Umbilical cord (tissue), 2 donors: ENCODE measurements around the gene SRGAP1. TPM values are rescaled to one million over a fixed set of nuclear protein-coding genes. Genes with fewer than 3 reads are reported as not detected.
"Not testable (repeated sequence)": the region's sequence is repeated elsewhere in the genome, so short reads cannot be mapped to it uniquely, and the experiment has no call there.

Experiments
- DNase-seq: peaks from one replicate; pipeline ENCODE4 v3.0.0-alpha.2; 2015; ENCODE audit warnings: low spot score
- total RNA-seq: library from RNA; depleted of rRNA; stranded (reverse); fragments of >200 nt; gene quantifications from one replicate; pipeline ENCODE4 v1.2.3, GENCODE V29; 2014; ENCODE audit warnings: low replicate concordance; ENCODE audit not compliant: insufficient read depth

The SRGAP1 gene
- total RNA-seq, 1 donor from 2014 or later = 6.7 TPM

- DNase-seq = no peak
Observed at GRCh38 chr12:64160711-64161060, 316.2 kb downstream of the SRGAP1 start.

GRCh38 chr12:64166606-64167005 is 322.1 kb downstream of the SRGAP1 start:
- not testable (repeated sequence) for DNase-seq

DNA sequence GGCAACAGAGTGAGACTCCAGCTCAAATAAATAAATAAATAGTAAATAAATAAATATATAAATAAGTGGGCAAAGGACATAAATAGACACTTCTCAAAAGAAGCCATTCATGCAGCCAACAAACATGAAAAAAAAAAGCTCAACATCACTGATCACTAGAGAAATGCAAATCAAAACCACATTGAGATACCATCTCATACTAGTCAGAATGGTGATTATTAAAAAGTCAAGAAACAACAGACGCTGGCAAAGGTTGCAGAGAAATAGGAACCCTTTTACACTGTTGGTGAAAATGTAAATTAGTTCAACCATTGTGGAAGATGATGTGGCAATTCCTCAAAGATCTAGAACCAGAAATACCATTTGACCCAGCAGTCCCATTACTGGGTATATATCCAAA is 322.5 kb downstream of the SRGAP1 start:
- DNase-seq = not testable (repeated sequence)

GRCh38 chr12:64170024-64170423 is 325.5 kb downstream of the SRGAP1 start:
- no peak for DNase-seq

DNA sequence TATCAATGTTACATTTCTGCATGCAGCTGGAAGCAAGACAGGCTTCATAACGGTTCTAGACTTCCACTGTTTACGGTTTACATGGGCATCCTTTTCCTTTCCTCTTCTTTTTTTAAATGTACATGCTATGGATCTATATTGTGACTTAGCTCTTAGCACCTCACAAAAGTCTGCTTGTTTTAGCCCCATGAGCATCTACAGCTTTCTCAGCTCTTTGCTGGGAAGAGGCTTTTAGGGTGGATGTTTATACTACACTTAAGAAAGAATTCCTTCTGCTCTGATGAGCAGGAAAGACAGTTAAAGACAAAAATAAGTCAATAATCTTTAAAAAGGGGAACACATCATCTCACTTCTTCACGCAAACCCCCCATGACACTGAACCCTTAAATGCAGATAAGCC is 326.2 kb downstream of the SRGAP1 start:
- no peak for DNase-seq

DNA sequence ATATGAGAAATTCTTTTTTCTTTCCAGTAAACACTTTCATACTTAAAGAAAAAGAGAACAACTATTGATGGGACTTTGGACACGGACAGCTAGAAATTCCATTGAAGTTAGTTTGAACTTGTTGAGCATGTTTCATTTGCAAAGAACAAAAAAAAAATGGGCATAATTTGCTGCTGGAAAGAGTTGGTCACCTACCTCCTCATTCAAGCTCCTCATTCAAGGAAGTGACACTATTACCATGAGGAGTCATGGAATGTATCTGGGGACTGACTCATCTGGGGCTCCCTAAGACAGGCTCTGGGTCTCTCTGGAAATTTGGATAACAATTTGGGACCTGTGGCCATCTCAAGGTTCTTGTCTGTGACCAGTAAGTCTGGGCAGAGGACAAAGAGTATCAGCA is 327.2 kb downstream of the SRGAP1 start:
- no peak for DNase-seq

DNA sequence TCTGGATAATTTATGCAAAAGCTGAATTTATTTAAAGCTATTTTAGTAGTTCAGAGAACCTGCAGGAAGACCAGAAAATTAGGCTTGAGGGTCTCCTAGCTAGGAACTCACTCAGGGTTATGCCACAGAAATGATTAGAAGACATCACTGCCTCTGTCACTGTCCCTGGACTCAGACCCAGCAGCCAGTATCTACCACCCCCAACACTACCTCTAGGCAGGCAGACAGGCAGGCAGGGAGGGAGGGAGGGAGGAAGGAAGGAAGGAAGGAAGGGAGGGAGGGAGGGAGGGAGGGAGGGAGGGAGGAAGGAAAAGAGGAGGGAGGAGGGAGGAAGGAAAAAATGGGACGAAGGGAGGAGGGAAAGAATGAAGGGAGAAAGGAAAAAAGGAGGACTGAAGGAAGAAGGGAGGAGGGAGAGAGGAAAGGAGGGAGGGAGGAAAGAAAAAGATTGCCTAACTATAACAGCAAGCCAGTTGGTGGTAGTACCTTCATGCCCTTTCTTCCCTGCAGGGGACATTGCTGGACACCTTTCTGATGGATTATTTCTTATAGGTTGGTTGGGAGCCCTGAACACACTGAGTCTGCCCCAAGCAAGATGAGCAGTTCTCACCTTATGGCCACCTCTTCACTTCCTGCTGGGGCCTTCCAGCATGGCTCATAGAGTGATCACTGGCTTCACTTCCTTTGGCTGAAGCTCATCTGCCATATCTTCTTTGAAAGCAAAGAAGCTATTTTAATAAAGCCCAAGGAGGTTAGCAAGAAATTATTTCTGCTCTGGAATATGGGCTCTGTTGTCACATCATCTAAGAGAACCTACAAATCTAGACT is 327.9 kb downstream of the SRGAP1 start:
- DNase-seq = no peak

DNA sequence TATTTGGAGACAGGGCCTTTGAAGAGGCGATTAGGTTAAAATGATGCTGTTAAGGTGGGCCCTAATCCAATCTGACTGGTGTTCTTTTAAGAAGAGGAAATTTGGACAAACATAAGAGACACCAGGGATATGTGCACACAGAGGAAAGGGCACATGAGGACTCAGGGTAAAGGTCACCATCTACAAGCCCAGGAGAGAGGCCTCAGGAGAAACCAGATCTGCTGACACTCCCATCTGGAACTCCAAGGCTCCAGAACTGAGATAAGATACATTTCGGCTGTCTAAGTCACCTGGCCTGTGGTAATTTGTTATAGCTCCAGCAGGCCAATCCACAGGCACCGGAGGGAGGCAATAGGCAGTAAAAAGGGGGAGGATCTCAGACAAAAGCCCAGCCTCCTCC is 329.0 kb downstream of the SRGAP1 start:
- DNase-seq = no peak

DNA sequence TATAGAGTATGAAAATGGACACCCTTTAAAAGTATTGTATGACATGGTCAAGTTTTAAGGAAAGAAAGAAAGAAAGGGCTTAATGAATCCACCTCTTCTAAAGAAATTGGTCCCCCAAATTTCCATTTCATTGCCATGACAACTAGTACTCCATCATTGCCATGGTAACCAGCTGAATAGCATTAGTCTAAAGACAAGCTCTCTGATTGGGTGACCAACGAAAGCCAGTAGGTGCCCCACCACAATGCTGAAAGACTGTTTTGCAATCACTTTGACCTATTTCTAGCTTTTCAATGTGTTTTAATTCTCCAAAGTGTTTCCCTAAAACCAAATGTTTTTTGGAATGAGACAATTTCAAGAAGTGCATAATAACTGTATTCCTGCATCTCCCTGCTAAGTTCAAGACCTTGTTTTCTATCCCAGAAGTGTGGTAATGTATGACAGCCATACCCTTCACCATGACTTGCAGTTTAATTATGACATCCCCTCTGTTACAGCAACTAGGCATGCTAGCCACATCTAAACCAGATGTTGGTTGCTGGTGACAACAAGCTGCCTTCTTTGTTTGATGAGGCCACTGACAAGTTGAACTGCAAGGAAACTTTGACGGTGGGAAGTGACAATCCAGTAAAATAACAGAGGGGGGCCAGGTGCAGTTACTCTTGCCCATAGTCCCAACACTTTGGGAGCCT is 330.9 kb downstream of the SRGAP1 start:
- DNase-seq = no peak

- DNase-seq = no peak
Observed at GRCh38 chr12:64177001-64177400, 332.5 kb downstream of the SRGAP1 start.

DNA sequence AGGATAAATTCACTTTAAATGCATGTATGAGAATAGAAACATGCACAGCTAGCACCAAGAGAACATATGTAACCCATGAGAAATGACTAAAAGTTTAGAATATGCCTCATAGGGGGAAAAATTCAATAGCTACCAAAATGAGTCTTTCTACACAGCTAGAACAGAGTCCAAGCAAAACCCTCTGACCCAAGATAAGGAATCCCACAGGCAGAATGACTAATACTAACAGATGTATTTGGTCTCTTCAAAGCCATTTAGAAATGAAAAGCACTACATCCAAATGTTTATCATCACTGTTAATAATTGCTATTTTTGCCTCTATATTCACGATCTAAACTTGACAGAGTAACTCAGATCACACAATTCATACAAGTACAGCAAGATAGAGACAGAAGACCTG is 333.6 kb downstream of the SRGAP1 start:
- DNase-seq = peak; percentile 87

GRCh38 chr12:64180951-64181350 is 336.5 kb downstream of the SRGAP1 start:
- DNase-seq = peak; percentile 32

DNA sequence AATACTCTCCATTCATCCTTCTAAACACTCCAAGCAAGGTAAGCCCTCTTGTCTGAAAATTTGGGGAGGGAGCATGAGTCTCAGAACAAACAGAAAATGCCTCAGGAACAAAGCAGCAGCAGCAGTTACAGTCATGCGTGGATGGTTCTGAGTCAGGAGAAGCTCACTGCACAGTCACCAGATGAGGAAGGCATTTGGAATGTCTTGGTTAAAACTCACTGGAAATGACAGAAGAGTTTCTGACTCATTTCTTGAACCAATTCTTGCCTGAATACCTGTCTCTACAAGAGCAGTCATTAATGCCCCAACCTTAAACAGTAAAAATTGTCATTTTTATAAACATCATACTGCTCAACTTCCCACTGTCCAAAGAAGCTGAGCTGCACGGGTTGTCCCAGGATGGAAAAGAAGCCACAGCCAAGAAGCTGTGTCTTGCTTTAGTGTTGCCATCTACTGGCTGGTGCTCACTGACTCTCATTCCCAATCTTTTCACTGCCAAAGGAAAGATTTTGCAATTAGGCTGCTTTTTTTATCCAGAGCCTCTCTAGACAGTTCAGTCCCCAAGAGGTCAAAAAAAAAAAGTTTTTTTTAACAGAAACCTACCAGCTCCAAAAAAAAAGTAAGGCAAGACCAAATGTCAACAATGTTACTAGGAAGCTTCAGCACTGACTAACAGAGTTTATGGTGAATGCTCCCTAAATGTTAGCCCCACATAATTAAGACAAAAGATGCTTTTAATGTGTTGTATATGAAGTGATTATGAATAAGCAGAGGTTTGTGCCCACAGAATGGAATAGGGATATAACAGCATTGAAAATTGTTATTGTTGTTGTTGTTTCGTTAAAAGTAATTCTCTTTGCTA is 337.2 kb downstream of the SRGAP1 start:
- peak; percentile 82 for DNase-seq

- DNase-seq = no peak
Observed at GRCh38 chr12:64184216-64184615, 339.7 kb downstream of the SRGAP1 start.

DNA sequence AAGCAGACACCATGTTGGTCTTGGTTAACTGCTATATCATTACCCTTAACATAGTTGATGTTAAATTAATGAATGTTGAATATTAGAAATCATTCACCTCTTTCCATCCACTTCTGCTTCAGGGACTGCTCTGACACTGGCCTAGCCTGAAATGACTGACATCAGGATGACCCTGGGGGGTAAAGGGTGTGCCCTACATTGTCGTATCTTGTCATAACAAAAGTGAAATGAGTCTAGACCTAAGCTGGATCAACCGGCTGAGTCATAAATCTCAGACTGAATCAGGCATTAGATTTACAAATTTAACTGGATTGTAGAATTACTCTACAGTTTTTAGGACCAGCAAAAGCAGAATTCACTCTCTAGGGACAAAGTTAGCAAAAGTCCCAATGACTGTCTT is 342.3 kb downstream of the SRGAP1 start:
- no peak for DNase-seq

GRCh38 chr12:64187370-64187769 is 342.9 kb downstream of the SRGAP1 start:
- DNase-seq = no peak

GRCh38 chr12:64187794-64188193 is 343.3 kb downstream of the SRGAP1 start:
- DNase-seq = no peak

GRCh38 chr12:64189530-64189929 is 345.0 kb downstream of the SRGAP1 start:
- no peak for DNase-seq

- DNase-seq = no peak
Observed at GRCh38 chr12:64190140-64190539, 345.6 kb downstream of the SRGAP1 start.

DNA sequence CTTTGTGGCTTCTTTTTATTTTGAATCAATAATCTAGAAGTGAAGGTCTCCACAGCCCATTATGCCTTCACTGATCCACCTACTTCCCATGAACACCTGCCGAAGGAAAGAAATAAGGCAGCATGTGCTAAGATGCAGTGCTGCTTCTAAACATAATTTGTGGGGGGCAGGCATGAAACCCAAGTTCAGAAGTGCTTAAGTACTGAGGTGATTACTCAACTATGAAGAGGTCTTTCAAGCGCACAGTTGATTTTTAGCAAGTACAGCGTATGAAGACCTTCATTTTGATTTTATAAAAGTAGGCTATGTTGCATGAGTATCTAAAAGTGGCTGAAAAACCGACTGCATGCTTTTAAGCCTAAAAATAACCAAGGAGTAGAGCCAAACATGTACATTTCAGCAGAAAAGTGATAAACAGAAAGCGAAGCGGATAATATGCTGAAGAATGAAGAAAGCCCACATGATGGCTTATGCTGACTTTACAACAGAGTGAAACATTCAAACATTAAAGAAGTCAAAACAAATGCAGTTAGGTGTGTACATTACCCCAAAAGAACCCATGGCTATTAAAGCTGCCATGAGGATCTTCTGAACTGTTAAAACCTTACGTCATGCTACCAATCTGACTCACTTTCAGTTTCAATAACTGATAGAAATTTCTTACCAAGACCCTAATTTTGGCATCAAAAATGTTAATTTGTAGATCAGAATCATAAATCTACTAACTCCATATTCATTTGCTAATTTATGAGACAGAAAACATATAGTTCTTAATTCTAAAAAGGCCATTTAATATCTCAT is 348.3 kb downstream of the SRGAP1 start:
- no peak for DNase-seq

GRCh38 chr12:64193931-64194330 is 349.4 kb downstream of the SRGAP1 start:
- no peak for DNase-seq
